GM13976 (cell line): ENCODE data around the gene GPR156.

Source experiments
- DNase-seq: peaks from one replicate; pipeline ENCODE4 v3.0.0; 2012; ENCODE audit warnings: low spot score
- CTCF ChIP-seq: IDR thresholded peaks from 2 replicates; pipeline ENCODE4 v1.5.1; 2012; ENCODE audit warnings: borderline replicate concordance, mild to moderate bottlenecking; ENCODE audit not compliant: insufficient read depth; ENCODE audit errors: extremely low read depth, missing control alignments, control extremely low read depth
- in situ Hi-C: fragments of 300-500 bp; cut with MboI; formaldehyde crosslinking; loops from one replicate; pipeline ENCODE4 v1.12.0; 2022; ENCODE audit warnings: low sequenced_read_pairs, mixed read lengths, inconsistent platforms; ENCODE audit not compliant: unreplicated experiment

The GPR156 gene

GRCh38 chr3:120171134-120171873, 113.7 kb downstream of the GPR156 start:
- in situ Hi-C loops, result no loop called here
- DNase-seq, result no peak
- TF ChIP-seq CTCF, result no peak

GRCh38 chr3:120170223-120170622, 114.8 kb downstream of the GPR156 start:
- no peak for TF ChIP-seq CTCF

GRCh38 chr3:120169407-120169806, 115.6 kb downstream of the GPR156 start:
- DNase-seq, result no peak
- TF ChIP-seq CTCF, result no peak
- in situ Hi-C loops, result no loop called here

More at GRCh38 chr3:120170223-120170622, 114.8 kb downstream of the GPR156 start:
- DNase-seq, result no peak
- in situ Hi-C loops, result no loop called here

GRCh38 chr3:120168611-120169010, 116.4 kb downstream of the GPR156 start:
- TF ChIP-seq CTCF, result no peak
- DNase-seq, result no peak
- in situ Hi-C loops, result no loop called here

- in situ Hi-C loops, result no loop called here
- no peak for TF ChIP-seq CTCF
- DNase-seq, result no peak
Observed at GRCh38 chr3:120168038-120168437, 117.0 kb downstream of the GPR156 start.

GRCh38 chr3:120167488-120167887, 117.5 kb downstream of the GPR156 start:
- no peak for TF ChIP-seq CTCF
- DNase-seq, result no peak
- in situ Hi-C loops, result no loop called here

- in situ Hi-C loops, result no loop called here
- no peak for TF ChIP-seq CTCF
- DNase-seq, result no peak
Observed at GRCh38 chr3:120163816-120164215, 121.2 kb downstream of the GPR156 start.
